Stimulated activated CD8-positive, alpha-beta memory T cell treated with anti-CD3 and anti-CD28 coated beads, Interleukin-12 subunit alpha, Interleukin-12 subunit beta, amount 100 ng/mL, for 4 hours (primary cell): ENCODE data around the gene RAPGEF3.
A peak's percentile ranks its signal among the peaks of the same experiment; 100 is the strongest.

Experiments used
- DNase-seq: peaks from one replicate; pipeline ENCODE4 v3.0.0-alpha.2; 2020; ENCODE audit warnings: low read depth

Gene RAPGEF3, protein sequence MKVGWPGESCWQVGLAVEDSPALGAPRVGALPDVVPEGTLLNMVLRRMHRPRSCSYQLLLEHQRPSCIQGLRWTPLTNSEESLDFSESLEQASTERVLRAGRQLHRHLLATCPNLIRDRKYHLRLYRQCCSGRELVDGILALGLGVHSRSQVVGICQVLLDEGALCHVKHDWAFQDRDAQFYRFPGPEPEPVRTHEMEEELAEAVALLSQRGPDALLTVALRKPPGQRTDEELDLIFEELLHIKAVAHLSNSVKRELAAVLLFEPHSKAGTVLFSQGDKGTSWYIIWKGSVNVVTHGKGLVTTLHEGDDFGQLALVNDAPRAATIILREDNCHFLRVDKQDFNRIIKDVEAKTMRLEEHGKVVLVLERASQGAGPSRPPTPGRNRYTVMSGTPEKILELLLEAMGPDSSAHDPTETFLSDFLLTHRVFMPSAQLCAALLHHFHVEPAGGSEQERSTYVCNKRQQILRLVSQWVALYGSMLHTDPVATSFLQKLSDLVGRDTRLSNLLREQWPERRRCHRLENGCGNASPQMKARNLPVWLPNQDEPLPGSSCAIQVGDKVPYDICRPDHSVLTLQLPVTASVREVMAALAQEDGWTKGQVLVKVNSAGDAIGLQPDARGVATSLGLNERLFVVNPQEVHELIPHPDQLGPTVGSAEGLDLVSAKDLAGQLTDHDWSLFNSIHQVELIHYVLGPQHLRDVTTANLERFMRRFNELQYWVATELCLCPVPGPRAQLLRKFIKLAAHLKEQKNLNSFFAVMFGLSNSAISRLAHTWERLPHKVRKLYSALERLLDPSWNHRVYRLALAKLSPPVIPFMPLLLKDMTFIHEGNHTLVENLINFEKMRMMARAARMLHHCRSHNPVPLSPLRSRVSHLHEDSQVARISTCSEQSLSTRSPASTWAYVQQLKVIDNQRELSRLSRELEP

DNA sequence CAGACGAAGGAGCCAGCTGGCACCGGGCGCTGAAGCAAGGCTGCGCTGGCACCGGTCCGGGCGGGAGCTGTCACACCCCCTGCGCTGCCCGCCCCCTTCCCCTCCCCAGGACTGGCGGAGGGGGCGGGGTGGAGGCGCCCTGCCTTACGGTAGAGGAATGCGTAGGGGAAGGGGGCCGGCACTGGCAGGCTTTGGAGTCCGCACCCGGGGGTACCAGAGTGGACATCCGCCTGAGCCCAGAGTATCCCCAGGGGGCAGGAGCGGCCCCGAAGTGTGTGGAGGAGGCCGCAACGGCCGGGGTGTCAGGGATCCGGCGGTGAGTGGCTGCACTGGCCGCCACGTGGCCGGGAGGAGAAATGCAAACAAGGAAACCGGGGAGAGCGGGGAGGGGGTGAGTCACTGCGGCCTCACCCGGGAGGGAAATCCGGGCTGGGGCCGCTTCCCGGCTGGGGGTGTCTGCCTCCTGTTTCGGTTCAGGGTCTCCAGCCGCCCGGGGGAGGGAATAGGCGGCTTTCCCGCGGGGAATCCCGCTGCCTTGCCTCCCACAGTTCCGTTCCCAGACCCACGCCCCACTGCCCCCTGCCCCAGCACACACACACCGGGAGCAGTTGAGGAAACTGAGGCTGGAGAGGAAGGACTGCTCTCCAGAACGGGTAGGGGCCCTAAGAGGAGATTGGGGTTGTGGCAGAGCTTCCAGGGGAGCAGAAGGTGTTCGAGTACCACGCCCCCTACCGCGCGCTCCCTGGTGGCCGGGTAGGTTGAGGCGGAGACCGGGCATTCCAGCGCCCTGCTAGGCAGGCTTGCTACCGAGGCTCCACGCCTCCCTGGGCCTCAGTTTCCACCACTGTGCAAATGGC, at the start of gene RAPGEF3:
RAPGEF3 (minus strand) TSS at position 47 of the 857 bp plus-strand sequence. CDS start 324 bp downstream, outside the sequence.
- DNase-seq: peak; percentile 55

DNA sequence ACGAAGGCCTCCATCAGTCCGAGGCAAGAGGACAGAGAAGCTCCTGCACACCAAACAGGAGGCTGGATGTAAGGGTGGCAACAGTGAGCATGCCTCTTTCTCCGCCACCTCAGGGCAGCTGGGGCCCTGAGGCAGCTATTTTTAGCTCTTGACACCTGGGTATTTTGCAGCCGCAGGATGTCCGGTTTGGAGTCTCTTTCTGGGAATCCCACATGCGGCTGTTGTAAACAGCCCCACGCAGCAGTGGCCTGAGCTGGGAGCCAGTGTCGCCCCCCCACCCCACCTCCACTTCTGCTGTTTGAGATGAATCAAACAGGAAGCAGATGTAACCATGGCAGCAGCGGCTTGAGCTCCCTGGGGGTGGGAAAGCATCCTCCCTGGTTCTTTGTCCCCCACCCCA, 49.4 kb upstream of the RAPGEF3 start:
- DNase-seq: peak; percentile 68

DNA sequence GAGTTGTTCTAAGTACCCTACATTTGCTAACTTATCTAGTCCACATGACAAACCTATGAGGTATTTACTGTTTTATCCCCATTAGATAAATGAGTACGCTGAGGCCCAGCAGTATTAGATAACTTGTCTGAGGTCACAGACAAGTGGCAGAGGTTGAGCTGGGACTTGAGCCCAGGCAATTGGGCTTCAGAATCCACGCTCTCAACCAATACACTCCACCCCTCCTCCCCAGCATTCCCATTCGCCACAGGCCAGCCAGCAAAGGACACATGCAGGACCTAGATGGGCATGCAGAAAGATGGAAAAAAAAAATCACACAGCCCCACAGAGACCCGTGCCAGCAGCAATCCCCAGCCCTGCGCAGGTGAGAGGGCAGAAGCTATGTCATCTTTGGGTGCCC, 48.7 kb upstream of the RAPGEF3 start:
- no peak for DNase-seq

DNA sequence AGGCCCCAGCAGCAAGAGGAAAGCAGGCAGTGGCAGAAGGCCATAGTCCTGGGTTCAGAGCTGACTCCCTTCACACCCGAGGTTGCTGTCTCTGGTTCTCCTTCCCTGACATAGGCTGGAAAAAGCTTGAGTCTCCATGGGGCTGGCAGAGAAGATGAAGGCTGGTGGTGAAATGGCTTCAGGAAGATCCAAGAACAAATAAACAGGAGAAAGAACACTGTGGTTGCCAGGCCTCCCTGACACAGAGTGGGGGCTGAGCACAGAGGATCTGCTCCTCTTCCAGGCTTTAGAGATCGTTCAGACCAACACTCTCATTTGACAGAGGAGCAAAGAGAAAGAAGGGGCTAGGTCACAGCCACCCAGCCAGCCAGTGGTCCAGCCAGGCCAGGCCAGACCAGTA, 46.7 kb upstream of the RAPGEF3 start:
- no peak for DNase-seq

DNA sequence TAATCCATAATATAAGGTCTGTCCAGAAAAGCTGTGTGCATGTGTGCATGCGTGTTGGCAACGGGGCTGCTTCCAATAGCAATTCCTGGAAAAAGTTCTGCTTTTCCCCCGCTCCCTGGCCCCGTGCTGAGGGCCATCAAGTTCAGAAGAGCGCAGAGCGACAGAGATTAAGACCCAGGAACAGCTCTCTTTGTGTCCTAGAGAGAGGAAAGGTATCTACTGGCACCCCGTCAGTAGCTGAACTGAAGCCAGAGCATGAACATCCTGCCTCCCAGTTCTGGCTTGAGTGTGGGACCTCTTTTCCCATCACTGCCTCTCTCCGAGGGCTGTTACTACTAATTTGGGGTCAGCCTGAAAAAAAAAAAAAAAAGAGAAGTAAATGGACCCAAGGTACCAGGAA, 45.5 kb upstream of the RAPGEF3 start:
- no peak for DNase-seq

DNA sequence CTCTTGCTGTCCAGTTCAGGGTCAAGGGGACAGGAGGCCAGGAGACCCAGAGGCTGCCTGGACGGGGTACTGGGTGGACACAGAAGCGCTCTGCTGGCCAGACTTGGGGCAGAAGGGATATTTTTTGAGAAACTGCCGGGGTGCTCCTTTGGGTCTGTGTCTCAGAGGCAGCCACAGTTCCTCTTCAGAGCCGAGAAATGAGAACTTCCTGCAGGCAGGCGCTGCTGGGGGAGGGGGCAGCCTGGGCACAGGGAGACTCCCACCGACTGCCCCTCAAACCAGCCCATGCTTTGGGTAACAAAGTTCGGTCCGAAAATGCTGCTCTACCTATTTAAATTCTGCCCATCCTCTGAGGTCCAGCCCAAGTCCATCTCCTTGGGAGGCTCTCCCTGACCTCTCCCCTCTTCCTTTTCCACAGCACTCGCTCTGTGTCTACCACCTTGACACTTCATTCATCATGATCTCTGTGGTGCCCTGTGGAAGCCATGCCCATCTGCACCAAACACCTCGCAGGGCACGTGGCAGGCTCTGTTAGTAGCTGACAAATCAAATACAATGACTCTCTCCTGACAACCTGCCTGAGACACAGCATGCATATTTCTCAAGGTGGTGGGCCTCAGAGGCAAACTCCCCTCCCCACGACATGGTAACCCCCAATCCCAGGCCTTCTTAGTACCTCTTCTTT, 44.7 kb upstream of the RAPGEF3 start:
- DNase-seq: no peak

DNA sequence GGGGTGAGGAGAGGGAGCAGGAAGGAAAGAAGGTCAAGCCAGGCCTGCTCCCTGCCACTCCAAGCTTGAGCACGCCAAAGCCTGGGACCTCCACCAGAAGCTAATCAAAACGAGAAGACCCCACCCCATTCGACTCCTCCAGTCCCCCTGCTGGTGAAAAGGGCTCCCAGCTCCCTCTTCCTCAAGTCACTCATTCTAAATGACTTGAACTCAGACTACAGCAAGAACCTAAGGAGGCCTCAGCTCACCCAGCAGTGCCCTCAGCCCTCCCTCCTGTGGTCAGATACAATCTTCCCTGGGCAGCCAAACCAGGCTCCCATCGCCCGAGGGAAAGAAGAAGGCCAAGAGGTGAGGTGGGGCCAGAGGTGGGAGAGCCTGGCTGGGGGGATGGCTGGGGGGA, 43.6 kb upstream of the RAPGEF3 start:
- DNase-seq: no peak

DNA sequence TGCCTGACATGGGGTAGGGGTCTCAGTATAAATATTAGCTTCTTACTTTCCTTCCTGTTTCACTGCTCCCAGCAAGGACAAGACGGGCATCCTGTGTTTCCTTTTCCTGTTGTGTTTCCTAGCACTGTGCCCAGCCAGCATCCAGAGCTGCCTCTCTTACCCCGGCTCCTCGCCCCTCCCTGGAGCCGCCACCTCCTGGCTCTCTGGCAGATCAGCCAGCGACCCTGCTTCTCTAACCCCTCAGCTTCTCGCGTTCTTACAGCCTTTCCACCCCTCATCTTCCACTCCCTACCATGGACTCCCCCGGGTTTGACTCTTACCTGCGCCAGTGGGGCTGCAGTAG, 43.2 kb upstream of the RAPGEF3 start:
- DNase-seq: no peak

DNA sequence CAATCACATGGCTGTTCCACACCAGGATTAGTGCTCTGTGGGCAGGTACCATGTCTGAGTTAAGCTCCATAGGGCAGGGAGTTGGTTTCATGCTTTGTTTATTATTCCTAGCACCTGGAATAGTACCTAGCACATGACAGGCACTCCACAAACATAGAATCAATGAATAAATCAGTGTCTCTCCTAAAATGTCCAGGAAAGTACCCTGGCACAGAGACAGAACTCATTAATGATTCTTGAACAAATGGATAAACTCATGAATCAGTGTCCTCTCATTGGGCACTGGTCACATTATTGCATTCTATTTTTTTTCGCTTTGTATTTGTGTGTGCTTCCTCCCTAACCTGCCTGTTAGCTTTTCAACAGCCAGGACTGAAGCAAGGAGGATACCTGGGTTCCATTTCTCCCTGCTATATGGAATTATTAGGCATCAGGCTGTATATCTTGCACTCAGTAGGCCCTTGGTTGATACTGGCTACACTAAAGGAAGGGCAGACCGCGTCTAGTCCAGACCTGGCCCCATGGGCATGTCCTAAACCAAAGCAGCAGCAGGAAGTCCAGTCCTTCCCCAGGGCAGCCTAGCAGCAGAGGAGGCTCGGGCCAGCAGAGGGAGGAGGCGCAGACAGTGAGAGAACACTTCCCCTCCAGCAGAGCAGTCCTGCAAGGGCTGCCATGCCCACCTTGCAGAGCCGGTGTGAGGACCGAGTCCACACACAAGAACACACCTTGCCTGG, 42.7 kb upstream of the RAPGEF3 start:
- DNase-seq: no peak

DNA sequence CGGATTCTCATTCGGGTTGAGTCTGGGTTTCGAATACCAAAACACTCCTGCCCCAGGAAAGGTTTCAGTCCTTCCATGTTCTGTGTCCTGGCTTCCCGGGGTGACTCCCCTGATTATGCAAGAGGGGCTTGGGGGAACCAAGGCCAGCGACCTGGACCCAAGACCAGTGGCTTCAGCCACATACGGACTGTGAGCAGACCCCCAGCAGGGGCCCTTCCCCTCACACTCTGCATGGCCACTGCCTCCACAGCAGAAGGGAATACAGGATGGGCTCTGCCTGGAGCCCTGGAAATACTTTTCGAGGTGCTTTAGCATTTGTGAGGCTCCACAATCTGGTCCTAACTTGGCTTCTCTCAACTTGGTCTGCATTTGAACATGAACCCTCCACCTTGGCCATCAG, 41.9 kb upstream of the RAPGEF3 start:
- no peak for DNase-seq

DNA sequence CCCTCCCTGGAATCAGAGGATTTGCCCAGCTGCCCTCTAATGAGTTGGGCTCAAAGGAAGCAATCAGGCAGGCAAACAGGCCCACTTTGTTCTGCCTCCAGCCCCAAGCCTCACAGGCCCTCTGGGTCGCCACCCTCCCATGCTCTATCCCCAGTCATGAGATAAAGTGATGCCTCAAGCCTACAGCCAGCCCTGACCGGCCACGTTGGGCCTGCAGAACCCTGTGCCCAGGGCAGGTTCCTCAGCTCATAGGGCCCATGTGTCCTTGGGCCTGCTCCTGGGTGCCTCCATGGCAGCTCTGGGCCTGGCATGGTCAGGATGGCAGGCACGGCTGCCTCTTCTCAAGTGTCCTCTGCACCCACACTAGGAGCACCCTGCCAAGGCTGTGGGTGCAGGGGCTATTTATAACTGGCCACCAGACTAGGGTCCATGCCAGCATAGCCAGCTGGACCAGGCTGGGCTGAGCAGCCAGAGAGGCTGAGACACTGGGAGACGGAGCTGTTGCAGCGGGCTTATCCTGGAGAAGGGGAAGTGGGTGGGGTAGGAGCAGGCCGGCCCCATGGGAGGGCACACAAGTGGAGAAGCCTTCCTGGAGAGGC, 40.8 kb upstream of the RAPGEF3 start:
- DNase-seq: no peak

DNA sequence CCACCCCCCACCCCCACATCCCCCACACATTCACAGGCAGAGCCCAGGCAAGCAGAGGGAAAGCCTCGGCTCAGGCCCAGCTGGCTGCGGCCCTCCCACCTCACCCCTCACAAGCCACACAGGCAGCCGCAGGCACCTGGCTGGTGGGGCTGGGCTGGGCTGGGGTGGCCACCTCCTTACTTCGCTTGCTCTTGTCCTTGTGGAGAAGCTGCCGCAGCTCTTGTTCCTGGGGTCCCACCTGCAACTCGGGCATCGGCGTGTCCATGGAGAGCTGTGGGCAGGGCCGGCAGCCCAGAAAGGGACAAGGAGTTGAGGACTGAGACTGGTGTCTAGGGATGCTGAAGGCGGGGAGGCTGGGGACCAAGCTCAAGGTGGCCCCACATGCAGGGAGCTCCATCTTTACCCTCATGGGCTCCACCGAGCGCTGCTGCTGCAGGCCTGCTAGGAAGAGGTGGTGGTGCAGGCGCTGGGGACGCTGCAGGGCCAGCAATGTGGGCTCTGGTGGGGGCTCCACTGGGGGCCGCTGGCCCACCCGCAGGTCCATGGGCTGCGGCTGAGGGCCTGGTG, 39.8 kb upstream of the RAPGEF3 start:
- DNase-seq: no peak

DNA sequence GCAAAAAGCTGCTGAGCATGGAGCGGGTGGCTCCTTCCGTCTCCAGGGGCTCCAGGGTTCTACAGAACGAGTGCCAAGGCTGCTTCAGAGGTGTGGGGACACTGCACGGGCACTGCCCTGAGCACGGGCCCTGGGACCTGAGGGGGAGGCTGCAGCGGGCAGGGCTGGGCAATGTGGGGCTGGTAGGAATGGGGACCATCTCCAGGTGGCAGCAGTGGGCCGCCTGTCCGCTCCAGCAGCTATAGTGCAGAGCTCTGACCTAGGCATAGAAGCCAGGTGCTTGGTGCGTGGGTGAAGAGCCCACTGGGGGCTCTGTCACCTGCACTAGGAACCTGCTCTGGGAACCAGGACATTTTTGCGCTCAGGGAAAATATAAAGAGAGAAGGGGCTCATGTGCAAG, 38.8 kb upstream of the RAPGEF3 start:
- no peak for DNase-seq

DNA sequence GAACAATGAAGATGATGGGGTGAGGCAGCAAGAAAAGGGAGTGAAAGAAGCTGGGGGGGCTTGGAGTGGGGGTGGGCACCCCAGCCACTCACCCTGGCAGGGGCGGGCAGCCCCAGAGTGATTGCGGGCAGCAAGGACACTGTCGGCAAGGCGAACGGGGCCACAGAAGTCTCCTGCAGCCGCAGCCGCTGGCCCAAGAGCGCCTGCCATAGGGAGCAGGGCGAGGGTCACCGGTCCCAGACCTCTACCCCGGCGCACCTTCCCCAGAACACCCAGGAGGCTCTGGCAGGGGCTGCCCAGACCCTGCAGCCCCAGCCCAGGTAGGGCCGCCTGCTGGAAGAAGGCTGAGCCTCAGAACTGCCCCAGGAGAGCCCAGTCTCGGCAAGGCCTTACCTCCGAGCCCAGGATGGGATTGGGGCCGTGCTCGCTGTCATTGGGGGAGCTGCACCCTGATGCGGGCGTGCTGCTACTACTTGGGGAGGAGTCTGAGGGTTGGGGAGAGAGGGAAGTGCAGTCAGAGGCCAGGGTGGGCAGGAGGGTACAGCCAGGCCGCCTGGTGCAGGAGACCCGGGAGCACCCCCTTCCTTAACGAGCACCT, 37.2 kb upstream of the RAPGEF3 start:
- DNase-seq: no peak

DNA sequence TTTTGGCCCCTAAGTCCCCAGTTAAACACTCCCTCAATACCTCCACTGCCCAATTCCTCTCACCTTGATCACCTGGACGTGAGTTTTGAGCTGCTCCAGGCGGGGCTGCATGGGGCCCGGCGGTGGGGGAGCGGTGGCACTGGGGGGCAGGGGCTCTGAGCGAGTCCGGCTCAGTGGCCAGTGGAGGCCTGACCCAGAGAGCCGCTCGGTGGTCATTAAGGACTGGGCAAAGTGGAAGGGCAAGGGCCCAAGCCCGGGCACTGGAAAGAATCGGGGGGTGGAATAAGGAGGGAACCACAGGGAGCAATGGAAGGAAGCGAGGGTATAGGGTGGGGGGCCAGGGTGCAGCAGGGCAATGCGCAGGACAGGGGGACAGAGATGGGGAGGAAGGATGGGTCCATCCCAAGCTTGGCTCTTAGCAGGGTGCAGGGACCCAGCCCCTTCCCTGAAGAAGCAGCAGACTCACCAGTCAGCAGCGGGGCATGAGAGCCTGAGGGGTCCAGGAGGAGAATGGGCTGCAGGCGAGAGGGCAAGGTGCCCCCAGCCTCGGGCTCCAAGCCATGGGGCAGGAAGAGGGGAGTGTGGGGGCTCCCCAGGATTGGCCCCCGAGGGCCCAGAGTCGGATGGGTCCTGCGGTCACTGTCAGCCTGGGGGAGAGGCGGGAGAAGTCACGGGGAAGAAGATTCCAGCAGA, 36.6 kb upstream of the RAPGEF3 start:
- DNase-seq: no peak

DNA sequence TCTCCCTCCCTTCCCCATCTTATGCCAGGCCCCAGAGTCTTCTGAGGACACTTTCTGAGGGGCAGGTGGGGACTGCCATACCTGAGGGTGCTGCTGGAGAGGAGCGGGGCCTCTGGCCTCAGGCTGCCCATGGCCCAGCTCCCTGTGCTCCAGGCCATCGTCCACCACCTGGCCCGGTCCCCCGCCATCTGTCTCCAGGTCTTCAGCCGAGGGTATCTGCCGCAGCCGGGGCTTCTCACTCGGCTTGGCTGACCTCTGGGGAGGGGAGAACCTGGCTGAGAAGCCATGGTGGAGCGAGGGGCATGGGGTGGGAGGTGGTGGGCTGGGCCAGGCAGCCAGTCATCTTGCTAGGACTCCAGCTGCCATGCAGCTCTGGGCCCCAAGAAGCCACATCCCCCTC, 36.0 kb upstream of the RAPGEF3 start:
- DNase-seq: no peak

DNA sequence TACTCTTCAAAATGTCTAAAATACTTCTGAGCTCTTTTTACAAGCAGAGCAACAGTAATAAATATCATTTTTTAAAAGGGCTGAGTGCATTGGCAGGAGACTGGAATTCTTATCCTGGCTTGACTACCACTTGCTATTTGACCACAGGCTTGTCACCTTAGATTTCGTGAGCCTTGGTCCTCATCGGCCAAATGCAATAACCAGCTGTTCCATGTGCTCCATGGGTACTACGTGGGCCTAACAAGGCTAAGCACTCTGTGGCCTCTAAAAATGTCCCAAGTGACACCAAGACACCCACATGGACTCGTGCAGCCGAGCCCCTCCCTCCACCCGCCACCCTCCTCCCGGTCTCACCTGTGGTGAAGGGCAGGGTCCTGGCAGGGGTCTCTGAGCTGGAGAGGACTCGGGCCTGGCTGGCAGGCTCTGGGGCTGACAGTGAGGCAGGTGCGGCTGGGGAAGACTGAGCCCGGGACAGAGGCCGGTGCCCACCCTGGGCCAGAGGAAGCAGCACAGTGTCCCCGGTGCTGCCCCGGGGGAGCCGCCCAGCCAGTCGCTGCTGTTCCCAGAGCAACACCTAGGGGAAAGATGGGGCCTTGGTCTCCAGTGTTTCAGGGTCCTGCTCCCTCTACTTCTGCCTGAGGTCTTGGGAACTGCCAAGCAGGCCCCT, 34.5 kb upstream of the RAPGEF3 start:
- DNase-seq: no peak

DNA sequence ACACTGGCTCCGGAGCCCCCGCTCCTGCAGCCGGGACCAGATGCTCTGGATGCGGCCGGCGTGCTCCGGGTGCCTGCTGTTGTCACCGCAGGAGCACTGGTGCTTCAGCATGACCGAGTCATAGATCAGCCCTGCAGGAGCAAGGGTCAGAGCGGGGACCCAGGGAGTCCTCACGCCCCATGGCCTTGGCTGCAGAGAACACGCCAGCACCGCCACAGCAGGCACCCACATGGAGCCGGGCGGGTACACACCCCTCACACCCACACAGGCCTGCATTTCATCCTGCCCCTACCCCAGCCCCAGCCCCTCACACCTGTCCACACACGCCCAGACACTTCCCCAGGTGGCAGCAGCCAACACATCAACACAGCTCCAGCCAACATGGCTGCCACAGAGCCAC, 33.2 kb upstream of the RAPGEF3 start:
- DNase-seq: no peak

DNA sequence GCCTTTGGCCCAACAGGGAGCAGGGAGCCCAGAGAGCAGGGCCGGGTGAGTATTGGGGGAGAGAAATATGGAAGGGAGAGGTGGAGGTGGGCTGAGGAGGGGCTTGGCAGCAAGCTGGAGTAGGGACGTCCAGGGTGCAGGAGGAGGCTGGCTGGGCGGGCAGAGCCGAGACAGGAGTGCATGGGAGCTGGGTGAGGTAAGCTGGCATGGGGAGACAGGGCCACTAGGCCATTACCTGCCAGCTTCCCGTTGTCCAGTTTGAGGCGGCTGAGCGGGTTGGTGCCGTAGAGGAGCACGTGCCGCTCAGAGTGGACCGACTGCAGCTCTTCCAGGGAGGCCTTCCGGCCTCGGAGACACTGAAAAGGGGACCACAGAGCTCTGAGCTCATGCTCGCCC, 32.7 kb upstream of the RAPGEF3 start:
- DNase-seq: no peak
